ENCODE results near the gene MAEA. TPM values are rescaled to one million over a fixed set of nuclear protein-coding genes. Genes with fewer than 3 reads are reported as not detected.
A peak's percentile ranks its signal among the peaks of the same experiment; 100 is the strongest.

The MAEA gene
- total RNA-seq, 1 donor, result 70.6 TPM

GRCh38 chr4:1249731-1250526, 39.8 kb upstream of the MAEA start:
- H4K20me1 ChIP-seq (ENCODE audit: insufficient read depth, low read length), result peaks cover 24% of the 10 kb centered on the region
- peak overlapping the region; percentile 79 for H3K4me3 ChIP-seq (ENCODE audit: insufficient read depth, low read length)
- no peaks in the 10 kb centered on the region for H3K27me3 ChIP-seq (ENCODE audit: insufficient read depth, low read length)
- H3K9me3 ChIP-seq (ENCODE audit: low read depth, low read length), result peaks cover 7% of the 10 kb centered on the region
- H3K79me2 ChIP-seq (ENCODE audit: insufficient read depth, low read length), result peaks cover 41% of the 10 kb centered on the region
- peak overlapping the region; percentile 86 for H3K4me2 ChIP-seq (ENCODE audit: insufficient read depth, low read length)
- H3K36me3 ChIP-seq (ENCODE audit: insufficient read depth, low read length), result peaks cover 7% of the 10 kb centered on the region
- TF ChIP-seq CTCF (IDR thresholded peaks at IDR 0.05; ENCODE audit: extremely low read depth, low read depth, low read length), result no peak
- peak overlapping the region; percentile 56 for H3K27ac ChIP-seq (ENCODE audit: low read depth, low read length)
- H2AFZ ChIP-seq (ENCODE audit: low read length), result peak overlapping the region; percentile 88
- H3K4me1 ChIP-seq (ENCODE audit: insufficient read depth, low read length), result peaks cover 24% of the 10 kb centered on the region
- peak; percentile 93 for DNase-seq (ENCODE audit: insufficient read length, low spot score, missing footprints)

GRCh38 chr4:1250527-1250812, 39.2 kb upstream of the MAEA start:
- no peak for TF ChIP-seq CTCF (IDR thresholded peaks at IDR 0.05; ENCODE audit: extremely low read depth, low read depth, low read length)
- Histone ChIP-seq H3K9me3 (ENCODE audit: low read depth, low read length) (peaks cover 7% of the 10 kb centered on the region), H3K4me3 (ENCODE audit: insufficient read depth, low read length) (no peak overlapping the region)

GRCh38 chr4:1250921-1251772, 38.5 kb upstream of the MAEA start:
- H3K27ac ChIP-seq (ENCODE audit: low read depth, low read length), result no peak overlapping the region
- no peak overlapping the region for H2AFZ ChIP-seq (ENCODE audit: low read length)
- peaks cover 12% of the 10 kb centered on the region for H4K20me1 ChIP-seq (ENCODE audit: insufficient read depth, low read length)
- peaks cover 29% of the 10 kb centered on the region for H3K79me2 ChIP-seq (ENCODE audit: insufficient read depth, low read length)
- peaks cover 7% of the 10 kb centered on the region for H3K9me3 ChIP-seq (ENCODE audit: low read depth, low read length)
- H3K4me2 ChIP-seq (ENCODE audit: insufficient read depth, low read length), result no peak overlapping the region
- peaks cover 7% of the 10 kb centered on the region for H3K36me3 ChIP-seq (ENCODE audit: insufficient read depth, low read length)
- H3K27me3 ChIP-seq (ENCODE audit: insufficient read depth, low read length), result no peaks in the 10 kb centered on the region
- peaks cover 18% of the 10 kb centered on the region for H3K4me1 ChIP-seq (ENCODE audit: insufficient read depth, low read length)
- no peak for DNase-seq (ENCODE audit: insufficient read length, low spot score, missing footprints)
- H3K4me3 ChIP-seq (ENCODE audit: insufficient read depth, low read length), result no peak overlapping the region
- TF ChIP-seq CTCF (IDR thresholded peaks at IDR 0.05; ENCODE audit: extremely low read depth, low read depth, low read length), result no peak

More at GRCh38 chr4:1250527-1250812, 39.2 kb upstream of the MAEA start:
- no peaks in the 10 kb centered on the region for H3K27me3 ChIP-seq (ENCODE audit: insufficient read depth, low read length)
- H4K20me1 ChIP-seq (ENCODE audit: insufficient read depth, low read length), result peaks cover 19% of the 10 kb centered on the region
- DNase-seq (ENCODE audit: insufficient read length, low spot score, missing footprints), result no peak
- H3K4me2 ChIP-seq (ENCODE audit: insufficient read depth, low read length), result no peak overlapping the region
- H2AFZ ChIP-seq (ENCODE audit: low read length), result no peak overlapping the region
- no peak overlapping the region for H3K27ac ChIP-seq (ENCODE audit: low read depth, low read length)
- peaks cover 24% of the 10 kb centered on the region for H3K4me1 ChIP-seq (ENCODE audit: insufficient read depth, low read length)
- H3K36me3 ChIP-seq (ENCODE audit: insufficient read depth, low read length), result peaks cover 7% of the 10 kb centered on the region
- peaks cover 36% of the 10 kb centered on the region for H3K79me2 ChIP-seq (ENCODE audit: insufficient read depth, low read length)

GRCh38 chr4:1251773-1252066, 38.0 kb upstream of the MAEA start:
- H2AFZ ChIP-seq (ENCODE audit: low read length), result no peak overlapping the region
- peaks cover 7% of the 10 kb centered on the region for H3K9me3 ChIP-seq (ENCODE audit: low read depth, low read length)
- peaks cover 23% of the 10 kb centered on the region for H3K79me2 ChIP-seq (ENCODE audit: insufficient read depth, low read length)
- H3K36me3 ChIP-seq (ENCODE audit: insufficient read depth, low read length), result peaks cover 7% of the 10 kb centered on the region
- no peaks in the 10 kb centered on the region for H3K27me3 ChIP-seq (ENCODE audit: insufficient read depth, low read length)
- no peak overlapping the region for H3K27ac ChIP-seq (ENCODE audit: low read depth, low read length)
- peaks cover 12% of the 10 kb centered on the region for H3K4me1 ChIP-seq (ENCODE audit: insufficient read depth, low read length)
- H3K4me2 ChIP-seq (ENCODE audit: insufficient read depth, low read length), result no peak overlapping the region
- TF ChIP-seq CTCF (IDR thresholded peaks at IDR 0.05; ENCODE audit: extremely low read depth, low read depth, low read length), result no peak
- peaks cover 6% of the 10 kb centered on the region for H4K20me1 ChIP-seq (ENCODE audit: insufficient read depth, low read length)
- no peak overlapping the region for H3K4me3 ChIP-seq (ENCODE audit: insufficient read depth, low read length)
- peak; percentile 67 for DNase-seq (ENCODE audit: insufficient read length, low spot score, missing footprints)
